ENCODE results near the gene LRRC74B.

LRRC74B gene

GRCh38 chr22:20998411-20999336 lies 47.1 kb upstream of the LRRC74B start:
- no peaks in the 10 kb centered on the region for H3K36me3 ChIP-seq (ENCODE audit: control insufficient read depth, insufficient read depth, low read length)
- no peak overlapping the region for H3K4me2 ChIP-seq (ENCODE audit: low read length)
- no peak for TF ChIP-seq CTCF (IDR thresholded peaks at IDR 0.05)

GRCh38 chr22:20999350-21000206 lies 46.2 kb upstream of the LRRC74B start:
- Histone ChIP-seq H3K36me3 (ENCODE audit: control insufficient read depth, insufficient read depth, low read length) (no peaks in the 10 kb centered on the region), H3K9ac (no peak overlapping the region), H3K4me1 (peaks cover 7% of the 10 kb centered on the region), H3K4me2 (ENCODE audit: low read length) (no peak overlapping the region), H3K27me3 (ENCODE audit: control insufficient read depth, insufficient read depth, low read length) (no peaks in the 10 kb centered on the region), H3K4me3 (ENCODE audit: low read depth, low read length) (no peak overlapping the region), H2AFZ (no peak overlapping the region), H3K27ac (no peak overlapping the region), H3K9me3 (ENCODE audit: control insufficient read depth, low read length) (no peaks in the 10 kb centered on the region), H3K79me2 (no peaks in the 10 kb centered on the region)
- no peak for TF ChIP-seq CTCF (IDR thresholded peaks at IDR 0.05)

More at GRCh38 chr22:20998411-20999336, 47.1 kb upstream of the LRRC74B start:
- Histone ChIP-seq H3K9ac (no peak overlapping the region), H2AFZ (no peak overlapping the region), H3K79me2 (no peaks in the 10 kb centered on the region), H3K27me3 (ENCODE audit: control insufficient read depth, insufficient read depth, low read length) (no peaks in the 10 kb centered on the region), H3K4me1 (peaks cover 7% of the 10 kb centered on the region), H3K9me3 (ENCODE audit: control insufficient read depth, low read length) (no peaks in the 10 kb centered on the region), H3K27ac (no peak overlapping the region), H3K4me3 (ENCODE audit: low read depth, low read length) (no peak overlapping the region)

GRCh38 chr22:21000207-21000986 lies 45.3 kb upstream of the LRRC74B start:
- no peaks in the 10 kb centered on the region for H3K9me3 ChIP-seq (ENCODE audit: control insufficient read depth, low read length)
- H3K4me2 ChIP-seq (ENCODE audit: low read length), result peak overlapping the region; percentile 84
- no peaks in the 10 kb centered on the region for H3K36me3 ChIP-seq (ENCODE audit: control insufficient read depth, insufficient read depth, low read length)
- H3K27me3 ChIP-seq (ENCODE audit: control insufficient read depth, insufficient read depth, low read length), result no peaks in the 10 kb centered on the region
- H3K79me2 ChIP-seq, result no peaks in the 10 kb centered on the region
- H2AFZ ChIP-seq, result no peak overlapping the region
- peak overlapping the region; percentile 97 for H3K27ac ChIP-seq
- H3K4me3 ChIP-seq (ENCODE audit: low read depth, low read length), result peak overlapping the region; percentile 96
- H3K9ac ChIP-seq, result no peak overlapping the region
- peaks cover 7% of the 10 kb centered on the region for H3K4me1 ChIP-seq
- no peak for TF ChIP-seq CTCF (IDR thresholded peaks at IDR 0.05)

- Histone ChIP-seq H3K4me3 (ENCODE audit: low read depth, low read length) (peak overlapping the region; percentile 96), H3K36me3 (ENCODE audit: control insufficient read depth, insufficient read depth, low read length) (no peaks in the 10 kb centered on the region), H2AFZ (peak overlapping the region; percentile 84), H3K27me3 (ENCODE audit: control insufficient read depth, insufficient read depth, low read length) (no peaks in the 10 kb centered on the region), H3K4me2 (ENCODE audit: low read length) (peak overlapping the region; percentile 84), H3K4me1 (peaks cover 7% of the 10 kb centered on the region), H3K27ac (peak overlapping the region; percentile 97), H3K9me3 (ENCODE audit: control insufficient read depth, low read length) (no peaks in the 10 kb centered on the region), H3K9ac (peak overlapping the region; percentile 19), H3K79me2 (no peaks in the 10 kb centered on the region)
- no peak for TF ChIP-seq CTCF (IDR thresholded peaks at IDR 0.05)
These were observed 44.7 kb upstream of the LRRC74B start for GRCh38 chr22:21000987-21001600.
